Testis (tissue), 2 donors: Measurements from ENCODE around the gene MLC1.

Experiments used
- POLR2A ChIP-seq: fragments of 450-650 bp; IDR thresholded peaks from one replicate; pipeline ENCODE4 v1.6.1; 2017; ENCODE audit warnings: antibody characterized with exemption, mild to moderate bottlenecking, moderate library complexity
- TF ChIP-seq, protein P1 (sequence below), 3 experiments: fragments of 450-650 bp in 2 of 3; fragments of 200-600 bp in 1 of 3; sonication (generic) in 1 of 3; IDR thresholded peaks; one replicate each; pipeline ENCODE4 v1.5.1; 2016 to 2019; ENCODE audit warnings: antibody characterized with exemption in 3 of 3, mild to moderate bottlenecking in 2 of 3, moderate library complexity in 1 of 3

- TF ChIP-seq, protein P1, sequence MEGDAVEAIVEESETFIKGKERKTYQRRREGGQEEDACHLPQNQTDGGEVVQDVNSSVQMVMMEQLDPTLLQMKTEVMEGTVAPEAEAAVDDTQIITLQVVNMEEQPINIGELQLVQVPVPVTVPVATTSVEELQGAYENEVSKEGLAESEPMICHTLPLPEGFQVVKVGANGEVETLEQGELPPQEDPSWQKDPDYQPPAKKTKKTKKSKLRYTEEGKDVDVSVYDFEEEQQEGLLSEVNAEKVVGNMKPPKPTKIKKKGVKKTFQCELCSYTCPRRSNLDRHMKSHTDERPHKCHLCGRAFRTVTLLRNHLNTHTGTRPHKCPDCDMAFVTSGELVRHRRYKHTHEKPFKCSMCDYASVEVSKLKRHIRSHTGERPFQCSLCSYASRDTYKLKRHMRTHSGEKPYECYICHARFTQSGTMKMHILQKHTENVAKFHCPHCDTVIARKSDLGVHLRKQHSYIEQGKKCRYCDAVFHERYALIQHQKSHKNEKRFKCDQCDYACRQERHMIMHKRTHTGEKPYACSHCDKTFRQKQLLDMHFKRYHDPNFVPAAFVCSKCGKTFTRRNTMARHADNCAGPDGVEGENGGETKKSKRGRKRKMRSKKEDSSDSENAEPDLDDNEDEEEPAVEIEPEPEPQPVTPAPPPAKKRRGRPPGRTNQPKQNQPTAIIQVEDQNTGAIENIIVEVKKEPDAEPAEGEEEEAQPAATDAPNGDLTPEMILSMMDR (IDR thresholded peaks at IDR 0.05): no peak
- TF ChIP-seq POLR2A: no peak
Measured at GRCh38 chr22:50058061-50058905, 26.9 kb downstream of the MLC1 start, which contains the start of gene TTLL8.
